ENCODE data around the gene MRPS35. TPM values are rescaled to one million over a fixed set of nuclear protein-coding genes. Genes with fewer than 3 reads are reported as not detected.

The MRPS35 gene
- total RNA-seq, 2 experiments from 2014 or later: 31.5 to 31.9 TPM

DNA sequence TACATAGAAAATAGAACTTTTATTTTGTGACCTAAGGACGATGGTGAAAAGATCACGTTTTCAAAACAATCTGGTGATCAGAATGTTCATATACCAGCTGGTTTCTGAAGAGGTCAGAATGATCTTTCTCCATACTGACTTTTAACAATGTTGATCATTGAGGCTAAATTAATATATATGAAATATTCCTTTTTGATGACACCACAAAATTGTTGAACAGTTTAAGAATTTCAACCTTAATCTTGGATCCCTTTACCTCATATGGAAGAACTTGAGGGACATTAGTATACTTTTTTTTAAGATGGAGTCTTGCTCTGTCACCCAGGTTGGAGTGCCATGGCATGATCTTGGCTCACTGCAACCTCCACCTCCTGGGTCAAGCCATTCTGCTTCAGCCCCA, 17.2 kb upstream of the MRPS35 start:
- peaks cover 1% of the 10 kb centered on the region for H3K27me3 Mint-ChIP-seq
- no peak for ATAC-seq (ENCODE audit: low read depth)
- no peak overlapping the region for H3K27ac Mint-ChIP-seq
- no peaks in the 10 kb centered on the region for H3K9me3 Mint-ChIP-seq
- H3K4me1 Mint-ChIP-seq: no peaks in the 10 kb centered on the region
- POLR2A ChIA-PET: no interaction called here
- no peak overlapping the region for H3K4me3 Mint-ChIP-seq
- DNase-seq: no peak
- H3K36me3 Mint-ChIP-seq: peaks cover 1% of the 10 kb centered on the region

DNA sequence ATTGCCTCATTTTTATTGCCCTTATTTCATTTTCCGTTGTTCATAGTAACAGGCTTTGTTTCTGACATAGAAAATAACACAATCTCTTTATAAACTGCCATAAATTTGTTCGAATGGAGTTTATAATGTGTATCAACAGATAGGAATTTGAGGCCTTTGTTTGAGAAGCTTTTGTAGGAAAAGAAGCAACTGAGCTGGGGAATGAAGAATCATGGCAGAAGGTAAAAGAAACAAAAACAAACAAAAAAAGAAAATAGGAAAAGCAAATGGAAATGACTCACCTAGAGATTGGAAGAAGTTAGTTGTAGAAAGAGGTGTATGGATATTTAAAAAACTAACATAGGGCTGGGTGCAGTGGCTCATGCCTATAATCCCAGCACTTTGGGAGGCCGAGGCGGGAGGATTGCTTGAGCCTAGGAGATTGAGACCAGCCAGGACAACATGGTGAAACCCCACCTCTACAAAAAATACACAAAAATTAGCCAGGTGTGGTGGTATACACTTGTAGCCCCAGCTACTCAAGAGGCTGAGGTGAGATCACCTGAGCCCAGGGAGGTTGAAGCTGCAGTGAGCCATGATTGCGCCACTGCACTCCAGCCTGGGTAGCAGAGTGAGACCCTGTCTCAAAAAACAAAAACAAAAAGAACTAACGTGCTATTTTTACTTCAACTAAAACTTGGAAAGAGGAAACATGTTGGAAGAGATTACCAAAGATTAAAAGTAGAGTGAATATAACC, 14.9 kb upstream of the MRPS35 start:
- ATAC-seq (ENCODE audit: low read depth) (no peak), DNase-seq (no peak)
- Mint-ChIP-seq H3K4me1 (no peaks in the 10 kb centered on the region), H3K36me3 (peaks cover 1% of the 10 kb centered on the region), H3K27me3 (peaks cover 4% of the 10 kb centered on the region), H3K9me3 (no peaks in the 10 kb centered on the region), H3K4me3 (no peak overlapping the region), H3K27ac (no peak overlapping the region)
- POLR2A ChIA-PET: no interaction called here

DNA sequence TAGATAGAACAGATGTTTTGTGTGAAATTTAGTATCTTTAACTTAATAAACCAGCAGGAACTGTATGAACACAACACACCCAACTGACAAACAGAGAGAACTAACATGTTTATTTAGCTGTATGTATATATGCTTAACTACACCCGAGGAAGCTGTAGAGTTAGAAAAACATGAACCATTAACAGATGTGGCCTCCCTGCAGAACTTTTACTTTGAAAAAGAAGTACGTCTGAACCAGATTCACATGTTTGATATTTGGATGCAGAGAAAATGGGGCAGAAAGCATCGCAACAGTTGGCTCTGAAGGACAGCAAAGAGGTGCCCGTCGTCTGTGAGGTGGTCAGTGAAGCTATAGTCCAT, 14.4 kb upstream of the MRPS35 start, which contains the start of gene REP15:
TSS of gene REP15 (plus strand) at position 155 of the 360 bp plus-strand sequence. CDS start at position 271, 116 bp downstream.
- no peak for DNase-seq
- Mint-ChIP-seq H3K36me3 (peaks cover 1% of the 10 kb centered on the region), H3K27me3 (peaks cover 4% of the 10 kb centered on the region), H3K4me1 (no peaks in the 10 kb centered on the region), H3K27ac (no peak within 1 kb of the TSS), H3K4me3 (no peak within 1 kb of the TSS), H3K9me3 (no peaks in the 10 kb centered on the region)
- ATAC-seq (ENCODE audit: low read depth): no peak
- POLR2A ChIA-PET: no interaction called here

DNA sequence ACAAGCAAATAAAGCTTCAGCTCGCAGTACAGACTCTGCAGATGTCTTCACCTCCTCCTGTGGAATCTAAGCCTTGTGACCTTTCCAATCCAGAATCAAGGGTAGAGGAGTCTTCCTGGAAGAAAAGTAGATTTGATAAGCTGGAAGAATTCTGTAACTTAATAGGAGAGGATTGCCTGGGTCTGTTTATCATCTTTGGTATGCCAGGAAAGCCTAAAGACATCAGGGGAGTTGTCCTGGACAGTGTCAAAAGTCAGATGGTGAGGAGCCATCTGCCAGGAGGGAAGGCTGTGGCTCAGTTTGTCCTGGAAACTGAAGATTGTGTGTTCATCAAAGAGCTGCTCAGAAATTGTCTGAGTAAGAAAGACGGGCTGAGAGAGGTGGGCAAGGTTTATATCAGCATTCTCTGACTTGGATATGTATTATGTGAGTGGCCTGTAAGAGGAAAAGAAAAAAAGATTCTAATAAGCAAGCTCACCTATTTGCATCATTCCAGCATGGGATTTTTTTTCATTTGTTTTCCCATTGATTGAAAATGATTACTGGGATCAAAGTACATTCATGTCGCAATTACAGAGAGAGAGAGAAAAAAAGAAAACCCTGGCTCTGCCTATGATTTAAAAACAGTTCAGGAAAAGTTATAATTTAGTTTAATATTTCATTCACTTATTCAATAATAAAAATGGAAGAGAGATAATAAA, 13.6 kb upstream of the MRPS35 start:
- ATAC-seq (ENCODE audit: low read depth) (no peak), DNase-seq (no peak)
- peaks cover 1% of the 10 kb centered on the region for H3K36me3 Mint-ChIP-seq
- peaks cover 7% of the 10 kb centered on the region for H3K27me3 Mint-ChIP-seq
- POLR2A ChIA-PET: no interaction called here
- no peaks in the 10 kb centered on the region for H3K9me3 Mint-ChIP-seq
- H3K27ac Mint-ChIP-seq: no peak overlapping the region
- H3K4me1 Mint-ChIP-seq: no peaks in the 10 kb centered on the region
- no peak overlapping the region for H3K4me3 Mint-ChIP-seq

DNA sequence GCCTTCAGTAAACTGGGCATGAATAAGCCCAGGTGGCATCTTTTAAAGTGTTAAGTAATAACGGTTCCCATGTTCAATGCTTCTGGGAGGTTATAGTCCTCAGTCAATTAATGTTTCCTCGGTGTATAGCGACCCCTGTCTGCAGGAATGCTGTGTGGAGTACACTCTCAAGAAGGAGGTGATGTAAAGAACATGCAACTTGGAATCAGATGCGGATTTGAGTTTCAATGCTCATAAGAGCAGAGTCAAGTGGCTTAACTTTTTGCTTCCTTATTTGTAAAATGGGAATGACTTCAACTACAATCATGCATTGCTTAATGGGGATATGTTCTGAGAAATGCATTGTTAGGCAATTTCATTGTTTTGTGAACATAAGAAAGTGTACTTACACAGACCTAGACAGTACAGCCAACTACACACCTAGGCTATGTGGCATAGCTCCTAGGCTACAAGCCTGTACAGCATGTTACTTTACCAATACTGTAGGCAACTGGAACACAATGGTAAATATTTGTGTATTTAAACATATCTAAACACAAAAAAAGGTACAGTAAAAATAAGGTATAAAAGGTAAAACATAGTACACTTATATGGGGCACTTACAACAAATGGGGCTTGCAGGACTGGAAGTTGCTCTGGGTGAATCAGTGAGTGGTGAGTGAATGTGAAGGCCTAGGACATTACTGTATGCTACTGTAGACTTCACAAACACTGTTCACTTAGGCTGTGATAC, 6.7 kb upstream of the MRPS35 start:
- ATAC-seq (ENCODE audit: low read depth): peak; percentile 97
- POLR2A ChIA-PET: no interaction called here
- peak; percentile 34 for DNase-seq
- Mint-ChIP-seq H3K27ac (no peak overlapping the region), H3K4me1 (peaks cover 1% of the 10 kb centered on the region), H3K27me3 (peaks cover 8% of the 10 kb centered on the region), H3K36me3 (no peaks in the 10 kb centered on the region), H3K4me3 (no peak overlapping the region), H3K9me3 (no peaks in the 10 kb centered on the region)

DNA sequence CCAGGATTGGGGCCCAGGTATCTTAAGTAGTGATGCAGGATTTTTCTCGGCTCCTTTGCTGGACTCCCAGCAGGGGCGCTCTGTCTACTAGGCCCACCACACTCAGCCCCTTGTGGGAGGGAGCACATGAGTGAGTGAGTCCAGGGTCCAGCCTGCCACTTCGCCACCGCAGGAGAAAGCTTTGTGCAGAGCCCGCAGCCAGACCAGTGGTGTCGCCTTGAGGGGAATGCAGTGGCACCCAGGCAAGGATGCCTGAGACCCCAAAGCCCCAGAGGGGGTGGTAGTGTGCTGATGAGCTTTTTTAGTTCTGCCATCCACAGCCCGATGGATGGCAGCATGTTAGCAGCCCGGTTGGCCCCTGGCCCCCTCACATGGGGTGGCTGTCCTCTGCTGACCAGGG, 5.4 kb upstream of the MRPS35 start:
- peaks cover 7% of the 10 kb centered on the region for H3K27me3 Mint-ChIP-seq
- peaks cover 5% of the 10 kb centered on the region for H3K4me1 Mint-ChIP-seq
- no peaks in the 10 kb centered on the region for H3K9me3 Mint-ChIP-seq
- no peaks in the 10 kb centered on the region for H3K36me3 Mint-ChIP-seq
- no peak for ATAC-seq (ENCODE audit: low read depth)
- H3K27ac Mint-ChIP-seq: no peak overlapping the region
- H3K4me3 Mint-ChIP-seq: no peak overlapping the region
- DNase-seq: no peak
- POLR2A ChIA-PET: no interaction called here

DNA sequence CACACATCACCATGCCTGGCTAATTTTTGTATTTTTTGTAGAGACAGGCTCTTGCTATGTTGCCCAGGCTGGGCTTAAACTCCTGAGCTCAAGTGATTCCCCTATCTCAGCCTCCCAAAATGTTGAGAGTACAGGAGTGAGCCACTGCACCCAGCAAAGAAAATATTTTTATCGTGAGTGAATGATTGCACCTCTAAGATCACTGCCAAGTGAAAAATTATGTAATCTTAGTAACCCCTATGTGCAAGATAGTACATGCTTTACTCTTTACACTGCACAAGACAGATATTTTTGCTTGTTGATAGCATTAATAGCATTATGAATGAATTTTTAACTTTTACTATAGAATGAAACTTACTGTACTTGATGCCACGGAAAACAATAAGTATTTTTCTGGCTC, 3.4 kb upstream of the MRPS35 start:
- DNase-seq: no peak
- Mint-ChIP-seq H3K4me3 (no peak overlapping the region), H3K9me3 (no peaks in the 10 kb centered on the region), H3K36me3 (peaks cover 4% of the 10 kb centered on the region), H3K27ac (no peak overlapping the region), H3K4me1 (peaks cover 16% of the 10 kb centered on the region), H3K27me3 (peaks cover 3% of the 10 kb centered on the region)
- ATAC-seq (ENCODE audit: low read depth): no peak
- POLR2A ChIA-PET: no interaction called here

DNA sequence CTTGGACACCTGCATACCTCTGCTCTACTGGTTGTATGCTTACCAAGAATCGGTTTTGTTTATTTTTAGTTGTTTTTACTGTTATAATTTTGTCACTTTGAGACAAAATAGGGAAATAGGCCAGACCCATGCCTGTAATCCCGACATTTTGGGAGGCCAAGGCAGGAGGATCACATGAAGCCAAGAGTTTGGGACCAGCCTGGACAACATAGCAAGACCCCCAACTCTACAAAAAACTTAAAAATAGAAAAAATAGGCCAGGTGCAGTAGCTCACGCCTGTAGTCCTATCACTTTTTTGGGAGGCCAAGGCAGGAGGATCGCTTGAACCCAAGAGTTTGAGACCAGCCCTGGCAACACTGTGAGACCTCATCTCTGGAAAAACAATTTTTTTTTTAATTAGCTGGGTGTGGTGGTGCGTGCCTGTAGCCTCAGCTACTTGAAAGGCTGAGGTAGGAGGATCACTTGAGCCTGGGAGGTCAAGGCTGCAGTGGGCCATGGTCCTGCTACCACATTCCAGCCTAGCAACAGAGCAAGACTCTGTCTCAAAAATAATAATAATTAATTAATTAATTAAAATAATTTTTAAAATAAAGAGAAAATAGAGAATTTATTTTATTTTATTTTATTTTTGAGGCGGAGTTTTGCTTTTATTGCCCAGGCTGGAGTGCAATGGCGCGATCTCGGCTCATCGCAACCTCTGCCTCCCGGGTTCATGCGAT, 1.3 kb upstream of the MRPS35 start:
- POLR2A ChIA-PET: interaction anchor here (0.6 to 1.9 kb wide), 5 partner anchors 71 to 705 kb away, joined by 3 to 8 read pairs (median 3); partner anchors contain the start of genes KLHL42, MANSC4 and TM7SF3
- Mint-ChIP-seq H3K27ac (peak overlapping the region; percentile 96), H3K4me3 (peak overlapping the region; percentile 96), H3K27me3 (peaks cover 3% of the 10 kb centered on the region), H3K9me3 (no peaks in the 10 kb centered on the region), H3K4me1 (peaks cover 21% of the 10 kb centered on the region), H3K36me3 (peaks cover 9% of the 10 kb centered on the region)
- DNase-seq (no peak), ATAC-seq (ENCODE audit: low read depth) (no peak)

DNA sequence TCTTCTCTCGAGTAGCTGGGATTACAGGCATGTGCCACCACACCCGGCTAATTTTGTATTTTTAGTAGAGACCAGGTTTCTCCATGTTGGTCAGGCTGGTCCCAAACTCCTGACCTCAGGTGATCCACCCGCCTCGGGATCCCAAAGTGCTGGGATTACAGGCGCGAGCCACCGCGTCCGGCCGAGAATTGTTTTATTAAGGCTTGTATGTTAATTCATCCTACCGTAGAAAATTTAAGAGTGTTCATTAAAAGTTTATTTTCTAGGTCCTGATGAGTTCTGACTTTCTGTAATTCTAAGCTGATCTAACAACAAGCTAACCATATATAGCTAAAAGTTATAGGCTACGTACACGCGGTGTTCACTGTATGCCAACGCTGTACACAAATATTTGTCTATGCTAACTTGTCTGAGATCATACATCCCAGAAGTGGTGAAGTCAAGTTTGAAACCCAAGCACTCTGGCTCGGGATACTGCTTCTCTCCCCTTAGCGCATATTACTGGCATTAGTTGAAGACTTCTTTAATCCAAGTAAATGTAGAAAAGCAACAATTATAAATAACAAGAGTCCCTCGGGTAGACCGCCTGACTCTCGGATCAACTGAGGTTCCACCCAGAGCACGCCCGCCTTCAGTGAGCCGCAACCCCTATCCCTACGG, 570 bp upstream of the MRPS35 start:
- DNase-seq (no peak), ATAC-seq (ENCODE audit: low read depth) (peak; percentile 46)
- H3K9me3 Mint-ChIP-seq: no peaks in the 10 kb centered on the region
- peak overlapping the region; percentile 96 for H3K4me3 Mint-ChIP-seq
- H3K36me3 Mint-ChIP-seq: peaks cover 9% of the 10 kb centered on the region
- POLR2A ChIA-PET: interaction anchor here (0.6 to 1.9 kb wide), 7 partner anchors 12 to 705 kb away, joined by 3 to 8 read pairs (median 3); partner anchors contain the start of genes KLHL42, MANSC4, MED21 and TM7SF3
- peaks cover 24% of the 10 kb centered on the region for H3K4me1 Mint-ChIP-seq
- H3K27ac Mint-ChIP-seq: peak overlapping the region; percentile 96
- H3K27me3 Mint-ChIP-seq: peaks cover 3% of the 10 kb centered on the region

DNA sequence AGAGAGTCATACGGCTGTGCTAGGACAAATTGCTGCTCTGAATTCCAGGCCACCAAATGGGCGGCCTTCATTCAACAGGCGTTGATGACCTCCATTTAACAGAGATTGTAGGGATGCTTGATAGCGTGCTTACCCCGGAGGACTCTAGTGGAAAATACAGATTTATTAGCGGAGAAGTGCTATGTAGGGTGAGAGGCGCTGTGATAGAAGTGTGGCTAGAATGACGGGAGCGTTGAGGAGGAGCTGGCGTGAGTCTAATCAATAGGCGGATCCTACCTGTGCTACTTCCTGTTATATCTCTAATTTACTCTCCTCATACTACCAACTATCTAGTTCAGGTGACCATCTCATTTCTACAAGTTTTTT, 668 bp downstream of the MRPS35 start:
- H3K36me3 Mint-ChIP-seq: peaks cover 11% of the 10 kb centered on the region
- DNase-seq (no peak), ATAC-seq (ENCODE audit: low read depth) (peak; percentile 10)
- H3K27me3 Mint-ChIP-seq: peaks cover 3% of the 10 kb centered on the region
- H3K9me3 Mint-ChIP-seq: no peaks in the 10 kb centered on the region
- H3K4me1 Mint-ChIP-seq: peaks cover 24% of the 10 kb centered on the region
- POLR2A ChIA-PET: interaction anchor here (0.7 to 1.7 kb wide), 2 partner anchors 10 to 69 kb away, joined by 4 to 5 read pairs; partner anchors contain the start of genes KLHL42 and MANSC4
- peak overlapping the region; percentile 96 for H3K27ac Mint-ChIP-seq
- peak overlapping the region; percentile 96 for H3K4me3 Mint-ChIP-seq

DNA sequence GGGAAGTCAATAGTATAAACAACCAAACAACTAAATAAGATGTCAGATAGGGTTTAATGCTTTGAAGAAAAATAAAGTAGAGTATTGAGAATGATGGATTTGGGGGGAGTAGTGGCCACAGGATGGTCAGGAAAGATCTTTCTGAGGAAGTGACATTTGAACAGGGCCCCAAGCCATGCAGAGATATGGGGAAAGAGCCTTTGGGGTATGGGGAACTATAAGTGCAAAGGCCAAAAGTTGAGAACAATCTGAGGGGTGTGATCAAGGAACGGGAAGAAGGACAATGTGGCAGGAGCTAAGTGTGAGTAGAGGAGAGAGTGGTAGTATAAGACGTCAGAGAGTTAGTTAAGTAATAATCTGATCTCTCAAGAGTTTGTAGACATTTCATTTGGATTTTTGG, 1.3 kb downstream of the MRPS35 start:
- no peak for ATAC-seq (ENCODE audit: low read depth)
- Mint-ChIP-seq H3K4me1 (peaks cover 24% of the 10 kb centered on the region), H3K27me3 (peaks cover 3% of the 10 kb centered on the region), H3K27ac (peak overlapping the region; percentile 96), H3K9me3 (no peaks in the 10 kb centered on the region), H3K36me3 (peaks cover 11% of the 10 kb centered on the region), H3K4me3 (peak overlapping the region; percentile 96)
- no peak for DNase-seq
- POLR2A ChIA-PET: interaction anchor here (0.7 to 1.7 kb wide), 2 partner anchors 10 to 68 kb away, joined by 4 to 5 read pairs; partner anchors contain the start of genes KLHL42 and MANSC4

DNA sequence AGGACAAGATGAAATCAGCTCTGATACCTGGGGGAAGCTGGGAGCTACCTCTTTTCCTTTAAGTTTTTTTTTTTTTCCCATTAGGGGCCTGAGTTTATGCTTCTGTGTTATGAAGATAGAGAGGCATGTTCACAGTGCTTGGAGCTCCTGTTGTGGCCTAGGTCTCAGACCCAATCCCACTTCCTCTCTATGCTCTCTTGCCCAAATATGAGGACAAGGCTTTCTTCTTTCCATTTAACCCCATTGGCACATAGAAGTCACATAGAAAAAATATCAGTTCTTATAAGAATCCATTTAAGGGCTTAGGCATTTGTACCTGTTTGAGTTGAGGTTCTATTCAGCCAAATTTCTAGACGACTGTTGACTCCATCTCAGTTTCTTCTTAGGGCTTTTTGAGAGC, 12.6 kb downstream of the MRPS35 start:
- no peaks in the 10 kb centered on the region for H3K9me3 Mint-ChIP-seq
- H3K4me1 Mint-ChIP-seq: peaks cover 12% of the 10 kb centered on the region
- peak overlapping the region; percentile 6 for H3K27ac Mint-ChIP-seq
- no peaks in the 10 kb centered on the region for H3K27me3 Mint-ChIP-seq
- POLR2A ChIA-PET: no interaction called here
- peaks cover 12% of the 10 kb centered on the region for H3K36me3 Mint-ChIP-seq
- ATAC-seq (ENCODE audit: low read depth): no peak
- DNase-seq: no peak
- H3K4me3 Mint-ChIP-seq: no peak overlapping the region
